Adrenal gland (tissue), 12 donors: ENCODE results near the gene ARHGAP8. TPM values are rescaled to one million over a fixed set of nuclear protein-coding genes. Genes with fewer than 3 reads are reported as not detected.

Experiments used
- DNase-seq, 7 donors: peaks; one replicate each; pipeline ENCODE4 v3.0.0-alpha.2; 2019 to 2020
- H3K27ac ChIP-seq, 5 donors: fragments of 200-600 bp; sonication (generic) in 4 of 5; 1 replicate in 3 of 5; 2 replicates in 2 of 5; pipeline versions ENCODE4 v1.5.1 to v1.8.0; 2016 to 2020; ENCODE audit warnings: mild to moderate bottlenecking in 1 of 5
- H3K27me3 ChIP-seq: fragments of 200-600 bp; 2 replicates; pipeline ENCODE4 v1.8.0; 2021
- H3K36me3 ChIP-seq, 2 donors: fragments of 200-600 bp; replicated peaks in 1 of 2; 1 replicate in 1 of 2; 2 replicates in 1 of 2; pipeline versions ENCODE4 v1.5.1 to v1.8.0; 2018 to 2022
- H3K4me1 ChIP-seq, 2 donors: fragments of 200-600 bp; replicated peaks in 1 of 2; 1 replicate in 1 of 2; 2 replicates in 1 of 2; pipeline versions ENCODE4 v1.5.1 to v1.8.0; 2018 to 2021
- H3K4me3 ChIP-seq, 4 donors: fragments of 200-600 bp; sonication (generic) in 3 of 4; one replicate each; pipeline ENCODE4 v1.5.1; 2016 to 2018
- H3K9me3 ChIP-seq, 3 donors: fragments of 200-600 bp; sonication (generic) in 1 of 3; replicated peaks in 1 of 3; 1 replicate in 2 of 3; 2 replicates in 1 of 3; pipeline versions ENCODE4 v1.5.1 to v1.8.0; 2016 to 2021
- POLR2A ChIP-seq, 2 donors: fragments of 450-650 bp; IDR thresholded peaks; one replicate each; pipeline ENCODE4 v1.6.1; 2017; ENCODE audit warnings: antibody characterized with exemption in 2 of 2, mild to moderate bottlenecking in 2 of 2, moderate library complexity in 1 of 2
- WGBS, 4 donors: extraction: QIAGEN DNeasy Blood & Tissue Kit in 2 of 4; methylation state at CpG; one replicate each; pipeline versions ENCODE4 v1.1.5 to v1.1.7; 2013 to 2017; 5-methylcytosine and 5-hydroxymethylcytosine counted together
- intact Hi-C, 2 donors: fragments of 100-400 bp; cut with DNase I; formaldehyde crosslinking; loops; one replicate each; pipeline versions ENCODE4 v1.14.1 to v1.15.0; 2022 to 2023
- polyA plus RNA-seq, 3 donors: library from polyadenylated mRNA; stranded (reverse); fragments of 200-250 nt in 2 of 3; fragments of 350-450 nt in 1 of 3; fragmentation: Illumina TruSeq in 1 of 3; extraction: RNeasy Lipid Tissue Mini Kit (QIAGEN cat#74804) in 1 of 3; gene quantifications; one replicate each; pipeline ENCODE4 v1.2.3, GENCODE V29; 2013 to 2014
- total RNA-seq, 9 donors: library from RNA; depleted of rRNA in 4 of 9; stranded (reverse); fragments of >200 nt in 4 of 9; fragments of 120-200 nt in 1 of 9; fragmentation: NEBNext Ultra II Directional in 1 of 9; extraction: Animal tissue kit (Norgen Biotek cat#: 25700) in 1 of 9; gene quantifications; one replicate each; pipeline versions ENCODE4 v1.1.0 to v1.2.4, GENCODE V29; 2013 to 2023
- TF ChIP-seq, protein P1 (sequence below), 6 experiments: fragments of 450-650 bp in 4 of 6; fragments of 200-600 bp in 2 of 6; sonication (generic) in 1 of 6; IDR thresholded peaks; 1 replicate in 5 of 6; 2 replicates in 1 of 6; pipeline versions ENCODE4 v1.5.1 to v1.8.0; 2016 to 2021; ENCODE audit warnings: antibody characterized with exemption in 6 of 6, mild to moderate bottlenecking in 2 of 6, moderate library complexity in 1 of 6
- donor health status: healthy with polysubstance abuse.
- donor health status: Bipolar disorder and iron deficiency.
- donor health status: DM: yes; HTN: yes; CAD: no.
- donor health status: DM: no; HTN: no; CAD: no.
- donor health status: DM: no; HTN: no; CAD: no.
- donor health status: DM: yes; HTN: yes; CAD: no.

Gene ARHGAP8
- total and polyA plus RNA-seq, 12 donors = 0.12 to 17.8 (median 1.1) TPM

DNA sequence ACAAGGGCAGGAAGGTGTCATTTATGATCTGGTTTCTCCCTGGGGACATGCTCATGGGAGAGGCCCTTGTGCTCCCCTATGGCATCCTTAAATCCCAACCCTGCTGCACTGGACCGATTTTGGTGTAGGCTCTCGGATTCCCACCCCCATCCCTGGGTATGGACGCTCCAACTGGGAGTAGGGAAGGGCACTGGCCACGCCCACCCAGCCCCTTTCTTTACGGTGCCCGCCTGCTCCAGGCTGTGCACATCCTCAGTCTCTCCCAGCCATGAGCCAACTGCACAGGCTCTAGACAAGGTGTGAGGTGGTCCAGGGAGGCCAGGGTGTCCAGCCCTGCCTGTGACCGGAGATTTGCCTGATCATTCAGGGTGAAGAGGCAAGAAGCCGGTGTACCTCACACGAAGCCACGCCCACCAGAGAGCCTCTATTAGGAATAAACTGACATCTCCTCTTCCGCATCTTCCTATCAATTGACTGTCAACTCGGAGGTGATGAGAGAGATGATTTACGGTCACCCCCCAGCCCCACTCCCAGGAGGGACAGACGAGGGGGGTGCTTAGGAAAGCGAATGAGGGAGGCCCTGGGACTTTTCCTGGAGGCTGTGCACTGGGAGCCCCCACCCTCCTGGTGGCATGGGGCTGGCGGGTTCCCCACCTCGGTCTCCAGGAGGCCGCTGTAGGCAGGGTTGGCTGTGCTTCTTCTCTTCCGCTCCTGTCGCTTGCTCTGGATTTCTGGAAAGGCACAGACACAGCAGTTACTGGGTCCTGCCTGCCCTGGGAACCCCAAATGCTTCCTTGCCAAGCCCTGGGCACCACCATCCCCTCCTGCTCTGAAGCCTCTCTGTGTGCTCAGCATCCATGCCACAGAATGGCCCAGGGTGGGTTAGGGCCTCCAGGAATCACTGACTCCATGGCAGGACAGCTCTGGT lies 140.7 kb downstream of the ARHGAP8 start:
- Histone ChIP-seq H3K9me3 (no peaks in the 10 kb centered on the region), H3K4me1 (no peaks in the 10 kb centered on the region), H3K4me3 (no peak overlapping the region), H3K36me3 (no peaks in the 10 kb centered on the region), H3K27me3 (no peaks in the 10 kb centered on the region), H3K27ac (no peak overlapping the region)
- WGBS, 4 donors = 90 to 96% (median 93%) methylated on average over 13 to 20 of the region's 20 CpGs
- no peak for TF ChIP-seq POLR2A (IDR thresholded peaks at IDR 0.05)
- TF ChIP-seq, protein P1, sequence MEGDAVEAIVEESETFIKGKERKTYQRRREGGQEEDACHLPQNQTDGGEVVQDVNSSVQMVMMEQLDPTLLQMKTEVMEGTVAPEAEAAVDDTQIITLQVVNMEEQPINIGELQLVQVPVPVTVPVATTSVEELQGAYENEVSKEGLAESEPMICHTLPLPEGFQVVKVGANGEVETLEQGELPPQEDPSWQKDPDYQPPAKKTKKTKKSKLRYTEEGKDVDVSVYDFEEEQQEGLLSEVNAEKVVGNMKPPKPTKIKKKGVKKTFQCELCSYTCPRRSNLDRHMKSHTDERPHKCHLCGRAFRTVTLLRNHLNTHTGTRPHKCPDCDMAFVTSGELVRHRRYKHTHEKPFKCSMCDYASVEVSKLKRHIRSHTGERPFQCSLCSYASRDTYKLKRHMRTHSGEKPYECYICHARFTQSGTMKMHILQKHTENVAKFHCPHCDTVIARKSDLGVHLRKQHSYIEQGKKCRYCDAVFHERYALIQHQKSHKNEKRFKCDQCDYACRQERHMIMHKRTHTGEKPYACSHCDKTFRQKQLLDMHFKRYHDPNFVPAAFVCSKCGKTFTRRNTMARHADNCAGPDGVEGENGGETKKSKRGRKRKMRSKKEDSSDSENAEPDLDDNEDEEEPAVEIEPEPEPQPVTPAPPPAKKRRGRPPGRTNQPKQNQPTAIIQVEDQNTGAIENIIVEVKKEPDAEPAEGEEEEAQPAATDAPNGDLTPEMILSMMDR (IDR thresholded peaks at IDR 0.05) = no peak
- DNase-seq = no peak
- intact Hi-C loops = no loop called here

GRCh38 chr22:44893731-44894080 lies 141.3 kb downstream of the ARHGAP8 start:
- WGBS, 4 donors = 70 to 81% (median 75%) methylated on average over 4 to 7 of the region's 7 CpGs
- no peak overlapping the region for H3K4me3 ChIP-seq
- H3K9me3 ChIP-seq = no peaks in the 10 kb centered on the region
- no peaks in the 10 kb centered on the region for H3K4me1 ChIP-seq
- H3K36me3 ChIP-seq = no peaks in the 10 kb centered on the region
- no peak overlapping the region for H3K27ac ChIP-seq
- no peak for DNase-seq
- TF ChIP-seq, protein P1 (IDR thresholded peaks at IDR 0.05) = no peak
- TF ChIP-seq POLR2A (IDR thresholded peaks at IDR 0.05) = no peak
- intact Hi-C loops = no loop called here
- H3K27me3 ChIP-seq = no peaks in the 10 kb centered on the region

DNA sequence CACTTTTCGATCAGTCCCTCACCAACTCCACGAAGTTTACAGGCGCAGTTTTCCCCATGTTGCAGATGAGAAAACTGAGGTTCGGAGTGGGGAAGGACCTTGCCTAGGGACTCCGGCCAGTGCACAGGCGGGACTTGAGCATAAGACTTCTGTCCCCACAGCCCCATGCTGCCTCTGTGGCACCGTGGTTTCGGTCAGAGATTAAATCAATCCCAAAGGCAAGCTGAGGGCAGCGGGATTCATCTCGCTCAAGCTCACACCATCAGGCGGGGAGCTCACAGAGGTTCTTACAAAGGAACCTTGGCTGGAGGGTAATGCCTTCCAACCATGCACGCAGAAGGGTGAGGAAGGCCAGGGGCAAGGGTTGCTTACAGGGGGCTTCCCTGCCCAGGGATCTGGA lies 141.9 kb downstream of the ARHGAP8 start:
- no peak for DNase-seq
- Histone ChIP-seq H3K27ac (no peak overlapping the region), H3K9me3 (no peaks in the 10 kb centered on the region), H3K4me1 (no peaks in the 10 kb centered on the region), H3K27me3 (no peaks in the 10 kb centered on the region), H3K36me3 (no peaks in the 10 kb centered on the region), H3K4me3 (no peak overlapping the region)
- intact Hi-C loops = no loop called here
- TF ChIP-seq POLR2A (IDR thresholded peaks at IDR 0.05) = no peak
- TF ChIP-seq, protein P1 (IDR thresholded peaks at IDR 0.05) = no peak
- WGBS, 4 donors = 84 to 91% (median 89%) methylated on average over 12 of the region's 12 CpGs

DNA sequence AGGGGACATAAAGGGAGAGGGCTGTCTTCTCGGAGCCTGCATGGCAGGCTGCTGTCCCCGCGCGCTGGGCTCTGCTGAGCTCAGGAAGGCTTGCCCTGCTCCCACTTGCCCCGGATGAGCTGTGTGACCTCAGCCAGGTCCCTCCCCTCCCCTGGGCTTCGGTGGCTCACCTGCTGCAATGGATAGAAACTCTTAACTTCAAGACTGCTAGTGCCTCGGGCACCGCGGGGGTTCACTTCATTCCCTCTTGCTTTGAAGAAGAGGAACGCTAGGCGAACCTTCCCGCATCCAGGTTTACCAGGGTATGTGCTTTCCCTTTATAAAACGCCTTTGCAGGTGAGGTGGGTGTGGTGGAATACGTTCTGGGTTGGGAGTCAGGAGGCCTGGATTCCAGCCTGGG lies 142.4 kb downstream of the ARHGAP8 start:
- no peak overlapping the region for H3K27ac ChIP-seq
- intact Hi-C loops = no loop called here
- H3K27me3 ChIP-seq = no peaks in the 10 kb centered on the region
- no peaks in the 10 kb centered on the region for H3K36me3 ChIP-seq
- no peak for DNase-seq
- no peaks in the 10 kb centered on the region for H3K9me3 ChIP-seq
- TF ChIP-seq, protein P1 (IDR thresholded peaks at IDR 0.05) = no peak
- TF ChIP-seq POLR2A (IDR thresholded peaks at IDR 0.05) = no peak
- H3K4me1 ChIP-seq = no peaks in the 10 kb centered on the region
- no peak overlapping the region for H3K4me3 ChIP-seq
- 85 to 93% (median 89%) methylated on average over 10 to 14 of the region's 14 CpGs for WGBS, 4 donors
